PC-3 (cell line): Measurements from ENCODE around the gene TNFRSF6B. TPM values are rescaled to one million over a fixed set of nuclear protein-coding genes. Genes with fewer than 3 reads are reported as not detected.

Experiments
- ATAC-seq: fragments of 200-7000 bp; cut with Tn5 transposase; 2 replicates; pipeline ENCODE4 v1.9.1; 2020; ENCODE audit warnings: mild to moderate bottlenecking, moderate library complexity
- BruUV-seq: library from RNA; stranded (reverse); fragments of 400-500 nt; replicated peaks from 2 replicates; lab custom pipeline; 2021; lab: Mats Ljungman, UMichigan
- CTCF ChIA-PET: fragments of 300-600 bp; sonication (Branson Sonifier 250); formaldehyde crosslinking; loops from one replicate; lab custom pipeline; 2022; ENCODE audit warnings: antibody characterized with exemption; lab: Charles Lee
- POLR2A ChIA-PET: fragments of 300-600 bp; sonication (Branson Sonifier 250); formaldehyde crosslinking; loops from one replicate; lab custom pipeline; 2022; ENCODE audit warnings: antibody characterized with exemption; ENCODE audit not compliant: unreplicated experiment; lab: Charles Lee
- DNase-seq: peaks from one replicate; pipeline ENCODE4 v3.0.0-alpha.2; 2015
- H2AFZ ChIP-seq: fragments of 300-600 bp; sonication (generic); 2 replicates; pipeline ENCODE4 v1.6.0; 2016; ENCODE audit warnings: antibody characterized with exemption, low read length
- H3F3A ChIP-seq: fragments of 300-600 bp; sonication (generic); one replicate; pipeline ENCODE4 v1.6.0; 2017; ENCODE audit warnings: antibody characterized with exemption, low read length, control low read depth, mild to moderate bottlenecking; ENCODE audit not compliant: unreplicated experiment
- H3K27ac ChIP-seq: fragments of 300-600 bp; sonication (generic); 2 replicates; pipeline ENCODE4 v1.5.1; 2016; ENCODE audit warnings: mild to moderate bottlenecking, low read length
- H3K27me3 ChIP-seq: fragments of 300-600 bp; sonication (generic); 2 replicates; pipeline ENCODE4 v1.6.1; 2016; ENCODE audit warnings: low read length, mixed read lengths
- H3K36me3 ChIP-seq: fragments of 300-600 bp; sonication (generic); 2 replicates; pipeline ENCODE4 v1.6.1; 2016; ENCODE audit warnings: low read depth, mixed run types, low read length, mixed read lengths
- H3K4me1 ChIP-seq: fragments of 300-600 bp; sonication (generic); 2 replicates; pipeline ENCODE4 v1.5.1; 2016; ENCODE audit warnings: low read length; ENCODE audit not compliant: insufficient read depth
- H3K4me2 ChIP-seq: fragments of 300-600 bp; sonication (generic); 2 replicates; pipeline ENCODE4 v1.6.0; 2016; ENCODE audit warnings: low read length
- H3K4me3 ChIP-seq: fragments of 300-600 bp; sonication (generic); 2 replicates; pipeline ENCODE4 v1.5.1; 2016; ENCODE audit warnings: mild to moderate bottlenecking, low read length, mixed read lengths
- H3K79me2 ChIP-seq: fragments of 300-600 bp; sonication (generic); 2 replicates; pipeline ENCODE4 v1.6.1; 2017; ENCODE audit warnings: low read length, mixed read lengths
- H3K9ac ChIP-seq: fragments of 300-600 bp; sonication (generic); 2 replicates; pipeline ENCODE4 v1.6.0; 2016; ENCODE audit warnings: mild to moderate bottlenecking, low read length
- H3K9me2 ChIP-seq: fragments of 300-600 bp; sonication (generic); replicated peaks from 2 replicates; pipeline ENCODE4 v1.6.1; 2016; ENCODE audit warnings: mixed run types, low read length, mixed read lengths
- H3K9me3 ChIP-seq: fragments of 300-600 bp; sonication (generic); 2 replicates; pipeline ENCODE4 v1.6.1; 2016; ENCODE audit warnings: low read length, mixed read lengths
- H4K20me1 ChIP-seq: fragments of 300-600 bp; sonication (generic); 2 replicates; pipeline ENCODE4 v1.6.1; 2016; ENCODE audit warnings: low read length, mixed read lengths
- EZH2 ChIP-seq: fragments of 300-600 bp; sonication (generic); IDR thresholded peaks from one replicate; pipeline ENCODE4 v1.6.1; 2017; ENCODE audit warnings: antibody characterized with exemption, mild to moderate bottlenecking, low read length; ENCODE audit not compliant: unreplicated experiment
- EZH2phosphoT487 ChIP-seq: fragments of 300-600 bp; sonication (generic); IDR thresholded peaks from 2 replicates; pipeline ENCODE4 v1.6.1; 2018; ENCODE audit warnings: mild to moderate bottlenecking, antibody characterized with exemption, low read length, borderline replicate concordance
- intact Hi-C: fragments of 100-400 bp; cut with micrococcal nuclease; formaldehyde crosslinking; loops from 2 replicates; pipeline ENCODE4 v1.9.0; 2023
- total RNA-seq: library from RNA; depleted of rRNA; stranded (reverse); fragments of >200 nt; gene quantifications from 2 replicates; pipeline ENCODE4 v1.2.3, GENCODE V29; 2014
- TF ChIP-seq, protein P1 (sequence below): fragments of 300-600 bp; sonication (generic); conservative IDR thresholded peaks from 2 replicates; pipeline ENCODE4 v1.5.1; 2017; ENCODE audit warnings: antibody characterized with exemption, low read depth, mild to moderate bottlenecking, low read length

TNFRSF6B gene
- total RNA-seq, 1 experiment from 2014 or later: 41.6 TPM

DNA sequence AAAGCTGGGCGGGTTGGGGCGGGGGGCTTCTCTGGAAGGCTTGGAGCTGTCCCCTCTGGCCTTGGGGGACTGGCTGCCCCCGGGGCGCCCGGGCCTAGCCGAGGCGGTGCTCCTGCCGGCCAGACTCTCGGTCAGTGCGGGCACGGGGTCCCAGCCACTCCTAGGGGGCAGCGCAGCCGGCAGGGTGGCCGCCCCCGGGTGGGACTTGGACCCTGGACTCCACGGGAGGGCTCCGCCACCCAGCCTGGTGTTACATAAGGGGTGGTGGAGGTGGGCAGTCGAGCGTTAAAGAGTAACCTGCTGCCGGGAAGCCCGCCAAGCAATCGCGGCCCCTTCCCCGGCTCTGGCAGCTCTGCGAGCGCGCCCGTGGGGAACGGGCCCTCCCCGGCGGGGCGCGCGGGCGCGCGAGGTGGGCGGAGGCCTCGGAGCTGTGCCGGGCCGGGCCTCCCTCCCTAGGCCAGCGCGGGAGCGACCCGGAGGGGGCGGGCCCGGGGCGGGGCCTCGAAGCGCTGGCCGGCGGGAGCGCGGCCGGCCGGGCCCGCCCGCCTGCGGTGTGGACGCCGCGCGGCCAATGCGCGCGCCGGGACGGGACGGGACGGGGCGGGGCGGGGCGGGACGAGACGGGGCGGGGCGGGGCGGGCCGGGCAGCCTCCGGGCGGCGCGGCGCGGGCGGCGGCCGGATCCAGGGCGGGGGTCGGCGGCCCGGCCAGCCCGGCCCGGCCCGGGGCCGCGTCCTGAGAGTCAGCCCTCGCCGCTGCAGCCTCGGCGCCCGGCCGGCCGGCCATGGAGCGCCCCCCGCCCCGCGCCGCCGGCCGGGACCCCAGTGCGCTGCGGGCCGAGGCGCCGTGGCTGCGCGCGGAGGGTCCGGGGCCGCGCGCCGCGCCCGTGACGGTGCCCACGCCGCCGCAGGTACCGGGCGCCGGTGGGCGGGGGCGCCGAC is 42.9 kb downstream of the TNFRSF6B start, which contains the start of gene SLC2A4RG:
TSS of gene SLC2A4RG (plus strand) at position 647 of the 940 bp plus-strand sequence. CDS start at position 784, 137 bp downstream.
- Histone ChIP-seq H3K9ac (peak within 1 kb of the TSS; percentile 83), H3K4me2 (peak within 1 kb of the TSS; percentile 88), H3K9me3 (no peaks in the 10 kb centered on the region), H4K20me1 (no peaks in the 10 kb centered on the region), H3K79me2 (peaks cover 13% of the 10 kb centered on the region), H3K4me3 (peak within 1 kb of the TSS; percentile 84), H3F3A (no peaks in the 10 kb centered on the region), H3K9me2 (no peaks in the 10 kb centered on the region), H3K27ac (peak within 1 kb of the TSS; percentile 64), H3K4me1 (peaks cover 12% of the 10 kb centered on the region), H3K36me3 (peaks cover 22% of the 10 kb centered on the region), H3K27me3 (no peaks in the 10 kb centered on the region), H2AFZ (peak within 1 kb of the TSS; percentile 79)
- intact Hi-C loops: loop anchor here (2.0 kb wide), 1 partner anchor 33 kb away; the partner anchor contains the start of gene ARFRP1
- ChIA-PET POLR2A (interaction anchor here (0.6 kb wide), 1 partner anchor 97 kb away, joined by 3 read pairs; no protein-coding TSS in a partner anchor), CTCF (no interaction called here)
- DNase-seq: peak; percentile 85
- no TSS peak for BruUV-seq
- TF ChIP-seq, protein P1, sequence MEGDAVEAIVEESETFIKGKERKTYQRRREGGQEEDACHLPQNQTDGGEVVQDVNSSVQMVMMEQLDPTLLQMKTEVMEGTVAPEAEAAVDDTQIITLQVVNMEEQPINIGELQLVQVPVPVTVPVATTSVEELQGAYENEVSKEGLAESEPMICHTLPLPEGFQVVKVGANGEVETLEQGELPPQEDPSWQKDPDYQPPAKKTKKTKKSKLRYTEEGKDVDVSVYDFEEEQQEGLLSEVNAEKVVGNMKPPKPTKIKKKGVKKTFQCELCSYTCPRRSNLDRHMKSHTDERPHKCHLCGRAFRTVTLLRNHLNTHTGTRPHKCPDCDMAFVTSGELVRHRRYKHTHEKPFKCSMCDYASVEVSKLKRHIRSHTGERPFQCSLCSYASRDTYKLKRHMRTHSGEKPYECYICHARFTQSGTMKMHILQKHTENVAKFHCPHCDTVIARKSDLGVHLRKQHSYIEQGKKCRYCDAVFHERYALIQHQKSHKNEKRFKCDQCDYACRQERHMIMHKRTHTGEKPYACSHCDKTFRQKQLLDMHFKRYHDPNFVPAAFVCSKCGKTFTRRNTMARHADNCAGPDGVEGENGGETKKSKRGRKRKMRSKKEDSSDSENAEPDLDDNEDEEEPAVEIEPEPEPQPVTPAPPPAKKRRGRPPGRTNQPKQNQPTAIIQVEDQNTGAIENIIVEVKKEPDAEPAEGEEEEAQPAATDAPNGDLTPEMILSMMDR: no peak
- no peak for TF ChIP-seq EZH2phosphoT487
- no peak for TF ChIP-seq EZH2
- ATAC-seq: peak; percentile 60

GRCh38 chr20:63740070-63740626 is 43.7 kb downstream of the TNFRSF6B start:
- Histone ChIP-seq H3K9ac (peak overlapping the region; percentile 83), H3F3A (no peaks in the 10 kb centered on the region), H3K27me3 (no peaks in the 10 kb centered on the region), H3K79me2 (peaks cover 13% of the 10 kb centered on the region), H2AFZ (peak overlapping the region; percentile 79), H3K4me2 (peak overlapping the region; percentile 88), H3K9me3 (no peaks in the 10 kb centered on the region), H3K4me1 (peaks cover 12% of the 10 kb centered on the region), H3K27ac (peak overlapping the region; percentile 64), H3K36me3 (peaks cover 22% of the 10 kb centered on the region), H4K20me1 (no peaks in the 10 kb centered on the region), H3K4me3 (peak overlapping the region; percentile 84), H3K9me2 (no peaks in the 10 kb centered on the region)
- CTCF ChIA-PET: interaction anchor here (1.5 kb wide), 1 partner anchor 46 kb away, joined by 5 read pairs; no protein-coding TSS in a partner anchor
- TF ChIP-seq EZH2: no peak
- TF ChIP-seq EZH2phosphoT487: no peak
- TF ChIP-seq, protein P1: no peak
- POLR2A ChIA-PET: interaction anchor here (0.6 kb wide), 2 partner anchors 27 to 98 kb away, joined by 3 to 10 read pairs; no protein-coding TSS in a partner anchor
- BruUV-seq: no TSS peak
- peak; percentile 30 for ATAC-seq
- intact Hi-C loops: loop anchor here (2.0 kb wide), 1 partner anchor 33 kb away; the partner anchor contains the start of gene ARFRP1
- DNase-seq: peak; percentile 54
